Natural killer cell (primary cell): ENCODE results near the gene PSD. TPM values are rescaled to one million over a fixed set of nuclear protein-coding genes. Genes with fewer than 3 reads are reported as not detected.
A peak's percentile ranks its signal among the peaks of the same experiment; 100 is the strongest.

Source experiments
- ATAC-seq, 3 donors: fragments of 150-1000 bp in 2 of 3; fragments of 200-7000 bp in 1 of 3; cut with Tn5 transposase; 1 replicate in 1 of 3; 2 replicates in 2 of 3; pipeline ENCODE4 v1.10.0; 2021; ENCODE audit warnings: mild to moderate bottlenecking in 2 of 3, moderate library complexity in 2 of 3
- DNase-seq, 2 donors: peaks; one replicate each; pipeline versions ENCODE4 v3.0.0 to v3.0.0-alpha.2; 2013 to 2021; ENCODE audit warnings: mixed read lengths in 1 of 2
- H3K27ac ChIP-seq: one replicate; pipeline ENCODE4 v1.5.1; 2013; ENCODE audit warnings: mild to moderate bottlenecking, low read length
- H3K27me3 ChIP-seq: one replicate; pipeline ENCODE4 v1.6.1; 2013; ENCODE audit warnings: low read length; ENCODE audit not compliant: control insufficient read depth, insufficient read depth
- H3K36me3 ChIP-seq: one replicate; pipeline ENCODE4 v1.6.1; 2013; ENCODE audit warnings: low read length; ENCODE audit not compliant: control insufficient read depth, insufficient read depth
- H3K4me1 ChIP-seq: one replicate; pipeline ENCODE4 v1.6.1; 2013; ENCODE audit warnings: low read length; ENCODE audit not compliant: control insufficient read depth, insufficient read depth
- H3K4me3 ChIP-seq: one replicate; pipeline ENCODE4 v1.5.1; 2013; ENCODE audit warnings: low read length
- H3K9me3 ChIP-seq: one replicate; pipeline ENCODE4 v1.6.1; 2013; ENCODE audit warnings: low read length; ENCODE audit not compliant: control insufficient read depth, insufficient read depth
- H3K27ac Mint-ChIP-seq, 2 donors: one replicate each; pipeline ENCODE4 v1.8.0; 2022; ENCODE audit warnings: mild to moderate bottlenecking in 2 of 2, mixed read lengths in 2 of 2, moderate library complexity in 1 of 2
- H3K27me3 Mint-ChIP-seq, 2 donors: one replicate each; pipeline ENCODE4 v1.8.0; 2022; ENCODE audit warnings: low read depth in 2 of 2, mixed read lengths in 2 of 2
- H3K36me3 Mint-ChIP-seq: one replicate; pipeline ENCODE4 v1.8.0; 2022; ENCODE audit warnings: mixed read lengths
- H3K4me1 Mint-ChIP-seq, 2 donors: one replicate each; pipeline ENCODE4 v1.8.0; 2022; ENCODE audit warnings: mixed read lengths in 2 of 2
- H3K4me3 Mint-ChIP-seq: one replicate; pipeline ENCODE4 v1.8.0; 2022; ENCODE audit warnings: mild to moderate bottlenecking, moderate library complexity, mixed read lengths
- H3K9me3 Mint-ChIP-seq, 2 donors: one replicate each; pipeline ENCODE4 v1.8.0; 2022; ENCODE audit warnings: mixed read lengths in 2 of 2
- CTCF ChIP-seq: fragments of 200-600 bp; IDR thresholded peaks from one replicate; pipeline ENCODE4 v1.8.0; 2022; ENCODE audit warnings: antibody characterized with exemption
- WGBS: methylation state at CpG from one replicate; pipeline ENCODE4 v1.1.7; 2013; ENCODE audit warnings: missing lambda C conversion rate; ENCODE audit not compliant: insufficient coverage; 5-methylcytosine and 5-hydroxymethylcytosine counted together
- intact Hi-C: fragments of 100-400 bp; cut with micrococcal nuclease; formaldehyde crosslinking; loops from one replicate; pipeline ENCODE4 v1.14.2; 2022
- total RNA-seq, 4 donors: library from RNA; stranded (reverse); fragments of 120-200 nt in 1 of 4; gene quantifications; one replicate each; pipeline versions ENCODE4 v1.2.3 to v1.2.4, GENCODE V29; 2013 to 2022

PSD gene
- total RNA-seq, 3 donors from 2014 or later (not counting 1 experiment from before 2014, with no cell fraction given) = 1.9 to 2.4 (median 2.1) TPM

- no peak overlapping the region for H3K4me3 Mint-ChIP-seq
- H3K36me3 Mint-ChIP-seq = no peaks in the 10 kb centered on the region
- Histone ChIP-seq H3K27me3 (peaks cover 15% of the 10 kb centered on the region), H3K27ac (no peak overlapping the region), H3K9me3 (no peaks in the 10 kb centered on the region), H3K4me1 (peaks cover 16% of the 10 kb centered on the region), H3K4me3 (no peak overlapping the region), H3K36me3 (peaks cover 20% of the 10 kb centered on the region)
- TF ChIP-seq CTCF = no peak
- ATAC-seq (no peak), DNase-seq (peak in 1 of 2 donors; percentile 44)
- peak overlapping the region; percentile 35 to 69 for H3K27ac Mint-ChIP-seq
- H3K9me3 Mint-ChIP-seq = no peaks in the 10 kb centered on the region
- H3K4me1 Mint-ChIP-seq = peaks cover 9 to 15% of the 10 kb centered on the region in 2 donors
- H3K27me3 Mint-ChIP-seq = peaks cover 19 to 20% of the 10 kb centered on the region in 2 donors
- 93% methylated on average over 19 of the region's 19 CpGs for WGBS
- intact Hi-C loops = no loop called here
Measured at GRCh38 chr10:102405108-102405571, 13.4 kb downstream of the PSD start.

- no peak overlapping the region for H3K27ac ChIP-seq
- peaks cover 9% of the 10 kb centered on the region for H3K27me3 ChIP-seq
- H3K36me3 ChIP-seq = peaks cover 22% of the 10 kb centered on the region
- TF ChIP-seq CTCF = no peak
- H3K4me1 ChIP-seq = peaks cover 17% of the 10 kb centered on the region
- H3K27me3 Mint-ChIP-seq = peaks cover 13 to 14% of the 10 kb centered on the region in 2 donors
- DNase-seq = peak in 1 of 2 donors; percentile 29
- no peaks in the 10 kb centered on the region for H3K36me3 Mint-ChIP-seq
- intact Hi-C loops = no loop called here
- 96% methylated on average over 17 of the region's 17 CpGs for WGBS
- peaks cover 2 to 14% of the 10 kb centered on the region in 2 donors for H3K4me1 Mint-ChIP-seq
- H3K4me3 ChIP-seq = no peak overlapping the region
- H3K9me3 ChIP-seq = no peaks in the 10 kb centered on the region
- no peaks in the 10 kb centered on the region for H3K9me3 Mint-ChIP-seq
- no peak overlapping the region for H3K4me3 Mint-ChIP-seq
- ATAC-seq = no peak
- peak overlapping the region in 1 of 2 donors; percentile 69 for H3K27ac Mint-ChIP-seq
Measured at GRCh38 chr10:102404361-102405107, 14.1 kb downstream of the PSD start.

GRCh38 chr10:102403115-102403514, 15.5 kb downstream of the PSD start:
- Mint-ChIP-seq H3K36me3 (no peaks in the 10 kb centered on the region), H3K9me3 (no peaks in the 10 kb centered on the region), H3K27ac (peak overlapping the region in 1 of 2 donors; percentile 69), H3K27me3 (peaks cover 5 to 6% of the 10 kb centered on the region in 2 donors), H3K4me3 (no peak overlapping the region), H3K4me1 (peaks cover 5 to 15% of the 10 kb centered on the region in 2 donors)
- Histone ChIP-seq H3K4me3 (no peak overlapping the region), H3K36me3 (peaks cover 27% of the 10 kb centered on the region), H3K27ac (no peak overlapping the region), H3K9me3 (no peaks in the 10 kb centered on the region), H3K27me3 (peaks cover 5% of the 10 kb centered on the region), H3K4me1 (peaks cover 20% of the 10 kb centered on the region)
- ATAC-seq = no peak
- DNase-seq = peak in 1 of 2 donors; percentile 34
- TF ChIP-seq CTCF = no peak
- WGBS = 92% methylated on average over 12 of the region's 13 CpGs
- intact Hi-C loops = no loop called here
